GM19395 (cell line): ENCODE measurements around the gene PIP4K2A.
A peak's percentile ranks its signal among the peaks of the same experiment; 100 is the strongest.

Experiments
- ATAC-seq: cut with Tn5 transposase; IDR thresholded peaks from one replicate; pipeline ENCODE4 v1.9.1; 2021; ENCODE audit warnings: mild to moderate bottlenecking, moderate library complexity; ENCODE audit not compliant: unreplicated experiment

PIP4K2A gene

DNA sequence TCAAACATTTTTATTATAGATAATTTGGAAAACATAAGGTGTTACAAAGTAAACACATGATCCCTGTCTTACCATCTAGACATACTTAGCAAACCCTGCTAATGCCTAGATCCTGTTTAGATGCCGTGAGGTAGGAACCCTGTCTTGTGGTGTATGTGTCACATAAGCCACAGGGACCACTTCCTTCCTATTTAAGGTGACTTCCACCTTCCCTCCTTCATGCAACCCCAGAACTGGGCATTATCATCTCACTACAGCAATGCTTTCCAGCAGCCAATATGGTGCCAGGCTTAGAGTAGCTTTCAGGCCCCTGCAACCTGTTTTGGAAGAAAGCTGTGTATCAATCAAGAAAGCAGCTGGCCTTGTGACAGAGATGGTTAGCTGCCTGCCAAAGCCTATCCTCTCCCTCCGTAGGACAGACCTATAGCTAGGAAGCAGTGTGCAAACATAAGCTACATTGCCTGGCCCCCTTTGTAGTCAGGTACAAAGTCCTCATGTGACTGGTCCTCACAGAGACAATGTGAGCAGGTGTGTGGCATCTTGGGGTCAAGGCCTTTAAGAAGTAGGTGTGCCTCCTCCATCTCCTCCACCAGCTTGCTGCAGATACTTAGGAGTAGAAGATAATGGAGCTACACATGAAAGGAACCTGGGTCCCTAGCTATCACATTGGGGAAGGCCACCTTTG, 222.3 kb downstream of the PIP4K2A start:
- ATAC-seq = no peak

DNA sequence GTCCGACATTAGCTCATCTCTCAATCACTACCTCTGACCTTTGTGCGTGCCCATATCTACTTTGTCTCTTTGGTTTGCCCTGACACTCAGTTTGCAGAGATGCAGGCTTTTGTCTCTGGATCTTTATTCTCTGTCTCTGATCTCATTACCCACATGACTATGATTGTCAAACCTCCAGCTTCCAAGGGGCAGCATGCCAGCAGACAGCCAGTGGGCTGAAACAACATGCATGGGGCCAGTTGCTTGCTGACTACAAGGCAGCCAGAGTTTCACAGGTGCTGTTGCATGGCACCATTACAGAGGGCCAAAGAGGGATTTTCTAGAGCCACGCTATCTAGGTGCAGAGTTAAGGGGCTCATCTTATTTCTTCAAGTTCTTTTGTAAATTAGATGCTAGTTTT, 222.9 kb downstream of the PIP4K2A start:
- ATAC-seq = no peak

DNA sequence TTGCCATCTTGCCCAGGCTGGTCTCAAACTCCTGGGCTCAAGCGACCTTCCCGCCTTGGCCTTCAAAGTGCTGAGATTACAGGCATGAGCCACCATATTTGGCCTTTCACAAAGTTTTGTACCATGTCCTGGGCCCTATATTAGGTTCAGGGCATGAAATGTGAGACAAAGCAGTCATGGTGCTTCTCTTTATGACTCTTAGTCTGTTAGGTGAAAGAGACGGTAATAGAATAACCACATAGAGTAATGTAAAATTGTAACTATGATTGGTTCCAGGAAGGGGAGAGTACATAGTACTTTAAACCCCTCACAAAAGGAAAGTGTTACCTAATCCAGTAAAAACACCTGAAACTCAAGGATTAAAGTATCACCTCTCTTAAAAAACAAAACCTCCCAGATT, 224.4 kb downstream of the PIP4K2A start:
- ATAC-seq = peak; percentile 48

DNA sequence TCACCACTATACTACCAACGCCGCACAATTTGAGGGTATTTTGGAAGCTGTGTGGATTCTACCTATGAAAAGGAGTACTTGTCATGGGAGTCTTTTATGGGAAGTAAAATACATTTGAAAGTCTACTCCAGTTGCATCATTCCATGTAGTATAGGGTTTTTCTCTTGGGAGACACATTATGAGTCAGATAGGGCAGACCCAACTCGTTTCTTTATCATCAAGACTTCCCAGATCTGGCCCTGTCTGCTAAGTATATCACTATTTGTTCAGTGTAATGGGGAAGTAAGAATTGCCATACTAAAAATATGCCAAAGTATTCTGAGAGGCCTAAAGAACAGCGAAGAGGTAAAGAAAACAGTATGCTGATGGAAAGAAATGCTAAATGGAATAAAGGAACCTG, 224.9 kb downstream of the PIP4K2A start:
- ATAC-seq = peak; percentile 45

DNA sequence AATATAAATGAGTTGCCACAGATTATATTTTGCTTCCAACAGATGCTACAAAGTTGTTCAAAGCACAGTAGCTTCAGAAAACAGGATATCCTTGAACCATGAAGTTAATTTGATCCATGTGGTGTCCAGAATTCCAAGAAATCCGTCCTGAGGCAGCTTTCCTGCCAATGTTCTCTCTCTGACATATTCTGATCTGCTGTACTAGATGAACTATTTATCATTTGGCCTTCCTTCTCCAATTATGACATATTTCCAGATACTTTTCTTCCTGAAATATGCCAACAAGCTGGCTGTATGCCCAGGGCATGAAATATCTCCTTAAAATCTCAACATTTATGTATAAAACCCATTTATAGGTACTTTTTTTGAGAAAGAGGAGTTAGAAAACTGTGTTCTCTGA, 227.9 kb downstream of the PIP4K2A start:
- no peak for ATAC-seq
